Activated gamma-delta T cell (primary cell): ENCODE results near the gene SLC25A51.
"Not testable (repeated sequence)": the region's sequence is repeated elsewhere in the genome, so short reads cannot be mapped to it uniquely, and the experiment has no call there.

ENCODE experiments used
- DNase-seq: peaks from one replicate; lab custom pipeline; 2025; lab: John Stamatoyannopoulos, UW

The SLC25A51 gene

DNA sequence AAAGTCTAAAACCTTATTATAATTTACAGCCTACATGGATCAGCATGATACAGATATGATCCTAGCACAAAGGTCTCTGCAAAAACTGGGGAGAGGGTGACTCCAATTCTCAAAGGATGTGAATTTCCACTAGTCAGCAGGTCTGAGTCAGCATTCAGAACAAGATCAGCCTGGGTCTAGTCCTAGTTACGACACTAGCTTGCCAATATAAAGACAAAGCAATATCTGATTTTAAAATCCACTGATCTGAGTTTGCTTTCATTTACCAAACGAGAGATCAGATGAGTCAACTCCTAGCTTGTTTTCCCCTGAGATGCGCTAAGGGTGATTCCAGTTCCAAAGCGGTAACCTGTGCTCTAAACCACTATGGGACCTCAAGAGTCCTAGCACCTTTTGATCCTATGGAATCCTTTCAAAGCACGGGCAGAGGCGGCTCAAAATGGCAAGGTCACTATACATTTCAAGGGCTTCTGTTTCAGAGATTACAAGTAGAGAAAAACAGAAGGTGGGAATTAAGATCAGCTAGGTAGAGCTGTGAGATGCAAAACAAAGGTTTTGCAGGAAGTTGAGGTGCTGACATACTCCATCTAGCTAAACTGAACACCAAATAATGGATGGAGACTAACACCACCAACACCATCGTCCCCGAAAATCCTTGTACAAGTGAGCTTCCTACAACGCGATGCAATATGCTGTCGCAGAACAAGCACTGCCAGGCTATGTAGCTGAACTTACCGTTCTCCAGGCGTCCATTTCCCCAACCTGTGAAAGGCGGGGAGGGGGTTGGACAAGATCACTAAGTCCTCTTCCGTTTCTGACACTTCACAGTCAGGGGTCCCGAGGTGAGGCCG, 906 bp downstream of the SLC25A51 start:
- DNase-seq: no peak

DNA sequence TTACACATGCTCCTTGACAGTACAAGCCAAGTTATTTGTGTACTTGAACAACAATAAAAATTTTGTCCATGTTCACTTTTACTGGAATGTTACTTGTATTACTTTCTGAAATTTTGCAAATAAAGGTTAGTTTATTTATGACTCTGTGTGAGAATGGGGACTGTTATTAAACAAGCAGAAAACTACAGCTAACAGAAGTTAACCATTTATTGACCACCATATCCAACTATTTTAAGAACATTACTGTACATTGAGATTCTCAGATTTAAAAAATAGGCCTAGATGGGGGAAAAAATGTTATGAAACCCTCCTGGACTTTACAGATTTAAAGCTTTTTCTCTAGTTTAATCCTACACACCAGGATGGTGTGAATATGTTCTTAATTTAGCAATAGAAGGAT, 1.8 kb downstream of the SLC25A51 start:
- DNase-seq: no peak

DNA sequence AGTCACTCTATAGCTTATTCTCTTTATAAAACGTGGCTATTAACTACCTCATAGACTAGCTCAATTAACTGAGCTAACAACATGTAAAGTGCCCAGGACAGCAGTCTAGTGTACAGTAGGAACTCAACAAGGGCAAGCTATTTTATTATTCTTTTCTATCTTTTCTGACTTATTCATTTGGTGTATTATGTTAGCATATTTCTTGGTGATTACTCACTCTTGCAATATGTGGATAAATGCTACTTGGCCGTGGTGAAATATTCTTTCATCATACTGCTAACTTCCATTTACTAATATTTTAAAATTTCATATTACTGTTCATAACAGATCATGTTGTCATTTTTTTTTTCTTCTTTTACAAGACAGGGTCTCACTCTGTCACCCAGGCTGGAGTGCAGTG, 4.9 kb downstream of the SLC25A51 start:
- DNase-seq: no peak

DNA sequence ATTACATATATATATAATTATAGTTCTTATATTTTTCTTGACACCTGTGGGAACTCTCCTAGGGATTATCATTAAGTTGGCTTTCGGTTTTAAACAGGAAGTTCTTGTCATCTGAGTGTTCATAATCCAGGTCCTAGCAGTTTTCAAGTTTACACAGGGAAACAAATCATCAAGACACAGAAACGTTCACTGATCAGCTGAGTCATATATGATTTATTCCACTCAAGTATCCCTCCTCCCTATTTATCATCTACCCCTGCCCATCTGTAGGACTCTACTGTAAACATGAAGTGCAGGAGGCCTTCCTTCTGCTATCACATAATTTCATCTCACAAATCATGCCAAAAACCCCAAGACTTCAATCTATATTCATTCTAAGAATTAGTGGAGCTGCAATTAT, 6.3 kb downstream of the SLC25A51 start:
- no peak for DNase-seq

DNA sequence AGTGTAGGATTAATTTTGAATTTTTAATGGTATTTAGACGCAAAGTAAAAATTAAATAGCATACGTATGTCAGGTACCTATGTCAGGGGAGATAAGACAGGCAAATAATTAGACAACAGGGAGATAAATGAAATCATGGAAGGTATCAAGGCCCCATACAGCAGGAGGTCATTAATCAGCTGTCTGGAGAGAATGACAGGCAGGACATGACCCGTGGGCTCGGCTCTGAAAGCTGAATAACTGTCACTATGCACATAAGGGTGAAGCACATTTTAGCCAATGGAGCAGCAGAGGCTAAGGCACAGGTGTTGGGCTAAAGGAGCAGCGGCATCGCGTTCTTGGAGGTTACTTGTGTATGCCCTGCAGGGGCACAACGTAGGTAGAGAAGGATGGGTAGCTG, 11.9 kb downstream of the SLC25A51 start:
- no peak for DNase-seq

DNA sequence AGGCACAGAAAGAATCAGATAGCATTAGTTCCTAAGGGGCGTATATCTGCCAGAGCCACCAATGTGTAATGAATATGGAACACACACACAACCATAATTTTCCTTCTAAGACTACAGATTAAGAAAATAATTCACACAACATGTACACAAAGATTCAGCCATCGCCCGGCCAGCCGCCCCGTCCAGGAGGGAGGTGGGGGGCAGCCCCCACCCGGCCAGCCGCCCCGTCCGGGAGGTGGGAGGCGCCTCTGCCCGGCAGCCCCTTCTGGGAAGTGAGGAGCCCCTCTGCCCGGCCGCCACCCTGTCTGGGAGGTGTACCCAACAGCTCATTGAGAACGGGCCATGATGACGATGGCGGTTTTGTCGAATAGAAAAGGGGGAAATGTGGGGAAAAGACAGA, 12.9 kb downstream of the SLC25A51 start:
- DNase-seq: not testable (repeated sequence)

DNA sequence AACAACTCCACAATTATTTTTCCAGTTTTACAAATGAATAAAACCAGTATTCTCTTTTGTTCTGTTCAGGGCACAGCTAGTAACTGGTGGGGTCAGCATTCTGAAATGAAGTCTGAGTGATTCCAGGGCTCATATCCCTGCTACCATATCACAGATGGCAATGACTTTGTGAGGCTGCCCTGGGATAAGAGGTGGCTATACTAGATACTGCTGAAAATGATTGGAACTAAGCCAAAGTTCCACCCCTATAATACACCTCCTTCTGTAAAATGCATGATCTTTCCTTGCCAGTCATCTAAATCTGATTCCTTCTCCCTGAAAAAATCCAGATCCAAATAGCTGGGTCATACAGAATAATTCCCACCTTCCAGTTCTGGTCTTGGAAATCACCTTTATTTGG, 14.4 kb downstream of the SLC25A51 start:
- DNase-seq: no peak

DNA sequence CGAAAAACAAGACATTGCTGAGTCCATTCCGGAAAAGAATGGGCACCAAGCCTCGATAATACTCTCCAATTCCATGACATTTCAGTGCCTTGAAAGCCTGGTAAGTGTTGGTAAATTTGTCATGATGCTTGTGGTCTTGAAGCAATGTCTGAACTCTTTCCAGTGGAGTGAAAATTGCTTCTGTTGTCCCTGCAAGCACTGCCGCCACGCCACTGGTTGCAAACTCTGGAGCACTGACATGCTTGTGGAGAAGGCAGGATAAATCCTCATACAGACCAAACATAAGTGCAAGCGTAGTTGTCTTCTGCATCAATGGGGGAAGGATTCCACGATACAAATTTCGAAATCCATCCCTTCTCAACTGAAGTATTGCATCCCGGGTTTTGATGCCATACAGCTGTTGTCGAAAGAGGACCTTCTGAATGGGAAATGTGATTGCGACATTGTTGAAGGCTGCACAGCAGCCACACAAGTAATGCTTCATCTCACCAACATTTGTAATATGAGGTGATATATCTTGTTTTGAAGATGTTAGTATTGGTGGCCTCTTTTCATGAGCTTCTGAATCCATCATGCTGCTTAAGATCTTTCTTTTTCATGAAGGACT, 15.8 kb downstream of the SLC25A51 start:
- not testable (repeated sequence) for DNase-seq

DNA sequence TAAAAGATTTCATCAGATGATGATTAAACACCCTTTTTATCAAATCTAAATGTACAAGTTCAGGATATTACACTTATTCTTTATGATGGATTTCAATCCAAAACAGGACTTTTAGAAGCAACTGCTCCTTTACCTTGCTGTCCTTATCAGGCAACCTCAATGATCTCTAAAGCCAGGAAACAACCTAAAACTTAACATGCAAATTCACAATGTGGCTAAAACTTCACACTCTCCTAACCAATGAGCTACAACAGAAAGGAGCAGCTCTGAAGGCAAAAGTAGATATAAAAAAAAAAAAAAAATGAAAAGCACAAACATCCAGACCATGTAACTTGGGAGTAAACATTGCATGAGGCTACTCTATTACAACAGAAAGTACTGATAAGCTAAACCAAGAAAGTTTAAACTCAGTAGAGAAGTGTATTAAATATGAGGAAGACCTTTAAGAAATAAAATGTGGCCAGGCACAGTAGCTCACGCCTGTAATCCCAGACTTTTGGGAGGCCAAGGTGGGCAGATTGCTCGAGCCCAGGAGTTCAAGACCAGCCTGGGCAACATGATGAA, 22.9 kb downstream of the SLC25A51 start:
- no peak for DNase-seq

DNA sequence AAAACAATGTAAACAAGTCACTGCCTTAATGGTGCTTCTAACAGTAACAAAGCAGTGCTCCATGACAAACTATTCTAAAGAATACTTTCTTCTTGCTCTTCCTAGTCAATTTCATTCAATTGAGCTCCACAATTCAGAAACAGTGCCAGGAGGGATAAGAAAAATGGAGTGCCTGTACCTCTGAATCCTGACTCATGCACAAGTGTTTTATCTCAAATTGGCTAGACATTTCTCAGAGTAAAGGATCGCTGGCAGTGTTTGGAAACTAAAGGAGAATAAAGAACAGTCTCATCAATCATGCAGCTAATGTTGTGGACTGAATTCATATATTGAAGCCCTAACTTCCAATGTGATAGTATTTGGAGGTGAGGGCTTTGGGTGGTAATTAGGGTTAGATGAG, 27.6 kb downstream of the SLC25A51 start:
- no peak for DNase-seq

DNA sequence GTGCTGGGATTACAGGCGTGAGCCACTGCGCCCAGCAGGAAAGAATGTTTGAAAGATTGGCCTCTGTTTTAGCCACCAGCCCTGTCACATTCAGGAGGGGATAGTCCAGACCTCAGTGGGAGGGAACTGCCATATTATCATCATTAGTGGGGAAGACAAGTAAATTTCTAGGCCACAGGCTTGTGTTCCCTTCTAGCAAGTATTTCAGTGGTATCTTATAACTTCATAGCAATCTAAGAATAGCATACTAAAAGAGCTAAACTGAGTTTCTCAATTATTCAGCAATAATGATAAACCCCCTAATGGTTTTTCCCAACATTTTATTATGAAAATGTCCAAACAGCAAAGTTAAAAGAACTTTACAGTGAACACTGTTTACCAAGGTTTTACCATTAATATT, 30.0 kb downstream of the SLC25A51 start:
- DNase-seq: no peak

DNA sequence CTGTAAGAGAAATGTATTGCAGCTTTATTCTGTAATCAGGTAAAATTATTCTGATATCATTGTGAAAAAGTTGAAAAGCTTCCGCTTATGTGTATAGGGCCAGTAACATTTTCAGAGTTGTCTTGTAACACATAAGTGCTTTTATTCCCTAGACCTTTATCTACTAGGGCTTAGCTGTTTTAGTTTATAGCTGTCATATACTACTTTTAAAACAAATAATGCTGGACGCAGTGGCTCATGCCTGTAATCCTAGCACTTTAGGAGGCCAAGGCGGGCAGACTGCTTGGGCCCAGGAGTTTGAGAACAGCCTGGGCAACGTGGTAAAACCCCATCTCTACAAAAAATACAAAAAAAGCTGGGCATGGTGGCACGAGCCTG, 33.1 kb downstream of the SLC25A51 start:
- DNase-seq: no peak

DNA sequence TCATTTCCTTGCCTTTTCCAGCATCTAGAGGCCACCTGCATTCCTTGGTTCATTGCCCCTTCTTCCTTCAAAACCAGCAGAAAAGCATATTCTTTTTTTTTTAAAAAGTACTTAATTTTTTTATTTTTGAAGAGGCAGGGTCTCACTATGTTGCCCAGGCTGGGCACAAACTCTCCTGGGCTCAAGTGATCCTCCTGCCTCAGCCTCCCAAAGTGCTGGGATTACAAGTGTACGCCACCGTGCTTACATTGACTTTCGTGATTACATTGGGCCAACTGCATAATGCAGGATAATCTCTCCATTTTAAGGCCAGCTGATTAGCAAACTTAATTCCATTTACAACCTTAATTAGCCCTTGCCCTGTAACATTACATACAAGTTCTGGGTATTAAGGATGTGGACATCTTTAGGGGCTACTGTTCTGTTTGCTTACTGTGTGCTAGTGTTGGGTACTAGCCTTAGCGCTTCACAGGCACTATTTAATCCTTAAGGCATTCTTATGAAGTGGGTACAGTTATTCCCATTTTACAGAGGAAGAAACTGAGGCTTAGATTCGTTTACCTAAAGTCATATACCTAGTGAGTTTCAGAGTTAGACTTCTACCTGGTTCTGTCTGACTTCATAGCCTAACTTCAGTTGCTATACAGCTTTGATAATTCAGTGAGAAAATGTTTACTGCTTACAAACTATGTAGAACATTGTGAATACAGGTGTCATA, 33.7 kb downstream of the SLC25A51 start:
- DNase-seq: no peak

DNA sequence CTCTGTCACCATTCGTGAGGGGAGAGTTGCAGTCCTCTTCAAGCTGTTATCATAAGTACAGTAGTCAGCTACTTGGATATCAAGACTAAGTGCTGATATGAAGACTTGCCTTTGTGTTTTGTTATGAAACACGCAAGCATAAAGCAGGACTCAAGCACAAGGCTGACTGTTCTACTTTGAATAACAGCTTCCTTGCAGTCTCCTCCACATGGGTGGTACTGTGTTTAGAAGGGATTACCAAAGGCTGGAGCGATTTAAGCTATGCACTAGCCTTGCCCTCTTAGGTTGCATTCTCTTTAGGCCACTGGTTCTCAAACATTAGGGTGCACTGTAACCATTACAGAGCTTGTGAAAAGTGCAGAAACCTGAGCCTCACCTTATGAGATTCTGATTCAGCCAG, 41.4 kb downstream of the SLC25A51 start:
- no peak for DNase-seq

DNA sequence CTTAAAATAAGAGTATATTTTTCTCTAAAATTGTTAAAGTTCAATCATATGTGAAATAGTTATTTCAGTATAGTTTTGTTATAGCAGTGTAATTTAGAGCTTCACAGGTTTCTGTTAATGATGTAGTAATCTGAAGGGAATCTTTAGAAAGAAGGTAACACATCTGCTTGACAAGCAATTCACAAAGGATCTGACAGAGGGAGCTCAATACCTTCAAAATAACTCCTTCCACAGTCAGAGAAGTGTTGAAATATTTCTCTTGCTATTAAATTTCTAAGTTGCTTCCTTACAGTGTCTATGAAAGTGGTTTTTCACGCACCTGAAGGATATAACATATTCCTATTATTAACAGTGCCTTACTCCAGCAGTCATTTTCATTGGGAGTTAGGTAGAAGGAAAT, 44.9 kb downstream of the SLC25A51 start:
- DNase-seq: no peak

DNA sequence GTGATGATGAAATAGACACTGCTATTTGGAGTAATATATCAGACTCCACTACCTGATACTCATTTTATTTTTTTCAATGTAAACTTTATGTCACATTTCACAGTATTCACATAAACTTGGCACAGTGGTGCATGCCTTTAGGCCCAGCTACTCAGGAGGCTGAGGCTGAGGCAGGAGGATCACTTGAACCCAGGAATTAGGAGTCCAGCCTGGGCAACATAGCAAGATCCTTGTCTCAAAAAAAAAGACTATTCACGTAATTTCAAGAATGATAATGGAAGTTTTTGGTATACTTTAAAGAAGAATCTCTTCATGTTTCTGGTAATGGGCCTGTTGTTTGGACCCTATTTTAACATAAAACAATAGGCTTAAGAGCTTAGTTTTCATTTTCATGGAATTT, 47.4 kb downstream of the SLC25A51 start:
- DNase-seq: no peak

DNA sequence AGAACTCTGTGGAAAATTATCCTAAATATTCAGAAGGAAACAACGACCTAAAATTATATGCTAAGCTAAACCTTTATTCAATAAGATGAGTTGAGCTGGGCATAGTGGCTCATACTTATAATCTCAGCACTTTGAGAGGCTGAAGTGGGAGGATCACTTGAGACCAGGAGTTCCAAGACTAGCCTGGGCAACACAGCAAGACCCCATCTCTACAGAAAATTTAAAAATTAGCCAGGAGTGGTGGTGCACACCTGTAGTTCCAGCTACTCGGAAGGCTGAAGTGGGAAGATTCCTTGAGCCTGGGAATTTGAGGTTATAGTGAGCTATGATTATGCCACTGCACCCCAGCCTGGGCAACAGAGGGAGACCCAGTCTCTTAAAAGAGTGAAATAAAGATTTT, 51.7 kb downstream of the SLC25A51 start:
- no peak for DNase-seq

DNA sequence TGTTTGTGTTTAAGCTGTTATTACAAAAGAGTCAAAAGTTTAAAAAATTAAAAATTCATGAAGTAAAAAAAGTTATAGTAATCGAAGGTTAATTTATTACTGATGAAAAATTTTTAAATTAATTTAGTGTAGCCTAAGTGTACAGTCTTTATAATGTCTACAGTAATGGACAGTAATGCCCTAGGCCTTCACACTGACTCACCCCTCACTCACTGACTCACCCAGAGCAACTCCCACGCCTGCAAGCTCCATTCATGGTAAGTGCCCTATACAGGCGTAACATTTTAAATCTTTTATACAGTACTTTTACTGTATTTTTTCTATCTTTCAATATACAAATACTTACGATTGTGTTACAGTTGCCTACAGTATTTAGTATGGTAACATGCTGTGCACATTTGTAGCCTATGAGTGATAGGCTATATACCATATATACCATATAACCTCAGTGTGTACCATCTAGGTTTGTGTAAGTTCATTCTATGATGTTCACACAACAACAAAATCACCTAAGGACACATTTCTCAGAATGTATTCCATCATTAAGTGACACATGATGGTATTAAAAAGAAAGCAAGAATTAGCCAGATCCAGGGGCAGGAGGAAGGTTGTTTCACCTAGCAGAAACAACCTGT, 63.2 kb downstream of the SLC25A51 start:
- no peak for DNase-seq

DNA sequence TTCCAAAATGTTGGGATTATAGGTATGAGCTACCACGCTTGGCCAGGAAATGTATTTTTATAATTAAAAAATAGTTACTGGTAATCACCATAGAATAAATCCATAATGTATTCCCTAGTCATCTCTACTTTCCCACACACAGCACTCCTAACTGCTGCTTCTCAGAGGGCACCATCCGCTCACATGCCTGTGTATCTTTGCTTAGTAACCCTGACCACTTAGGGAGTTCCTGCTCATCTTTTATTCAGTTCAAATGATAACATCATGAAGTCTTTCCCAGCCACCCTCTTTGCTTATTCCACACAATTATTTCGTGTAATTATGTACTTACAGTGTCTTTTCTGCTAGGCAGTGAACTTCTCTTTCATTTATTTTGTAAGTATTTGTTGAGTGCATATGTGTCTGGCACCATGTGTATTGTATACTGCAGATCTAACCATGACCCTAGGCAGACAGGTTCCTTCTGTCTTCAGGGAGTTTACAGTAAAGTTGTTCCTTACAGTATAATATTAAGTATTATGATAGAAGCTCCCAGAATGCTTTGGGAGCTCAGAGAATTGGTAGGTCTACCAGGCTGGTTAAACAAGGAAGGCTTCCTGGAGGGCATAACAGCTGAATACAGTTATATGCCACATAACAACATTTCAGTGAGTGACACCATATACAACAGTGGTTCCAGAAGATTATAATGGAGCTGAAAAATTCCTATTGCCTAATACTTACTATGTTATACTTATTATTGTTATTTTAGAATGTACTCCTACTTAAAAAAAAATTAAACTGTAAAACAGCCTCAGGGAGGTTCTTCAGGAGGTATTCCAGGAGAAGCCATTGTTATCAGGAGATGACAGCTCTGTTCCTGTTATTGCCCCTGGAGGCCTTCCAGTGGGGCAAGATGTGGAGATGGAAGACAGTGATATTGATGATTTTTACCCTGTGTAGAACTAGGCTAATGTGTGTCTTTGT, 64.1 kb downstream of the SLC25A51 start:
- no peak for DNase-seq
